ENCODE measurements around the gene NTM.

GRCh38 chr11:132373405-132374143 lies 1003.2 kb downstream of the NTM start:
- TF ChIP-seq CTCF (IDR thresholded peaks at IDR 0.05; ENCODE audit: poor library complexity, severe bottlenecking) (no peak), EZH2 (IDR thresholded peaks at IDR 0.05; ENCODE audit: borderline replicate concordance, insufficient read depth, low read length, poor library complexity, severe bottlenecking) (no peak), SMC3 (conservative IDR thresholded peaks at IDR 0.05; ENCODE audit: poor library complexity) (no peak), REST (IDR thresholded peaks at IDR 0.05; ENCODE audit: borderline replicate concordance) (no peak)

All from neural cell (in vitro differentiated cells).